Chondrocyte (in vitro differentiated cells): Measurements from ENCODE around the gene SNAP91. TPM values are rescaled to one million over a fixed set of nuclear protein-coding genes. Genes with fewer than 3 reads are reported as not detected.
"Not testable (repeated sequence)": the region's sequence is repeated elsewhere in the genome, so short reads cannot be mapped to it uniquely, and the experiment has no call there.

Source experiments
- DNase-seq: peaks from one replicate; pipeline ENCODE4 v3.0.0; 2021; ENCODE audit warnings: mixed read lengths, low spot score
- H3K27ac Mint-ChIP-seq: one replicate; pipeline ENCODE4 v1.8.0; 2021; ENCODE audit warnings: mild to moderate bottlenecking, moderate library complexity, mixed read lengths; ENCODE audit not compliant: unreplicated experiment
- H3K27me3 Mint-ChIP-seq: 2 replicates; pipeline ENCODE4 v1.8.0; 2021; ENCODE audit warnings: low read depth, mixed read lengths
- H3K36me3 Mint-ChIP-seq: 2 replicates; pipeline ENCODE4 v1.8.0; 2021; ENCODE audit warnings: low read depth, mixed read lengths
- H3K4me1 Mint-ChIP-seq: 2 replicates; pipeline ENCODE4 v1.8.0; 2021; ENCODE audit warnings: low read depth, mild to moderate bottlenecking, mixed read lengths
- H3K4me3 Mint-ChIP-seq: one replicate; pipeline ENCODE4 v1.8.0; 2021; ENCODE audit warnings: mild to moderate bottlenecking, moderate library complexity, mixed read lengths; ENCODE audit not compliant: unreplicated experiment
- H3K9me3 Mint-ChIP-seq: 2 replicates; pipeline ENCODE4 v1.8.0; 2021; ENCODE audit warnings: low read depth, mixed read lengths
- long read RNA-seq: library from polyadenylated mRNA; stranded (forward); transcript quantifications from one replicate; pipeline ENCODE4 v2.0.0, GENCODE V29; 2021
- total RNA-seq: library from RNA; stranded (reverse); gene quantifications from 3 replicates; pipeline ENCODE4 v1.2.1, GENCODE V29; 2021
- TF ChIP-seq, protein P1 (sequence below): fragments of 200-600 bp; sonication (generic); IDR thresholded peaks from 2 replicates; pipeline ENCODE4 v1.5.0; 2021; ENCODE audit warnings: antibody characterized with exemption, mild to moderate bottlenecking, moderate library complexity

Gene SNAP91, protein sequence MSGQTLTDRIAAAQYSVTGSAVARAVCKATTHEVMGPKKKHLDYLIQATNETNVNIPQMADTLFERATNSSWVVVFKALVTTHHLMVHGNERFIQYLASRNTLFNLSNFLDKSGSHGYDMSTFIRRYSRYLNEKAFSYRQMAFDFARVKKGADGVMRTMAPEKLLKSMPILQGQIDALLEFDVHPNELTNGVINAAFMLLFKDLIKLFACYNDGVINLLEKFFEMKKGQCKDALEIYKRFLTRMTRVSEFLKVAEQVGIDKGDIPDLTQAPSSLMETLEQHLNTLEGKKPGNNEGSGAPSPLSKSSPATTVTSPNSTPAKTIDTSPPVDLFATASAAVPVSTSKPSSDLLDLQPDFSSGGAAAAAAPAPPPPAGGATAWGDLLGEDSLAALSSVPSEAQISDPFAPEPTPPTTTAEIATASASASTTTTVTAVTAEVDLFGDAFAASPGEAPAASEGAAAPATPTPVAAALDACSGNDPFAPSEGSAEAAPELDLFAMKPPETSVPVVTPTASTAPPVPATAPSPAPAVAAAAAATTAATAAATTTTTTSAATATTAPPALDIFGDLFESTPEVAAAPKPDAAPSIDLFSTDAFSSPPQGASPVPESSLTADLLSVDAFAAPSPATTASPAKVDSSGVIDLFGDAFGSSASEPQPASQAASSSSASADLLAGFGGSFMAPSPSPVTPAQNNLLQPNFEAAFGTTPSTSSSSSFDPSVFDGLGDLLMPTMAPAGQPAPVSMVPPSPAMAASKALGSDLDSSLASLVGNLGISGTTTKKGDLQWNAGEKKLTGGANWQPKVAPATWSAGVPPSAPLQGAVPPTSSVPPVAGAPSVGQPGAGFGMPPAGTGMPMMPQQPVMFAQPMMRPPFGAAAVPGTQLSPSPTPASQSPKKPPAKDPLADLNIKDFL
- total RNA-seq = 0.15 to 0.23 TPM (median 0.20 TPM) in 3 replicates
- long read RNA-seq = 0 reads

DNA sequence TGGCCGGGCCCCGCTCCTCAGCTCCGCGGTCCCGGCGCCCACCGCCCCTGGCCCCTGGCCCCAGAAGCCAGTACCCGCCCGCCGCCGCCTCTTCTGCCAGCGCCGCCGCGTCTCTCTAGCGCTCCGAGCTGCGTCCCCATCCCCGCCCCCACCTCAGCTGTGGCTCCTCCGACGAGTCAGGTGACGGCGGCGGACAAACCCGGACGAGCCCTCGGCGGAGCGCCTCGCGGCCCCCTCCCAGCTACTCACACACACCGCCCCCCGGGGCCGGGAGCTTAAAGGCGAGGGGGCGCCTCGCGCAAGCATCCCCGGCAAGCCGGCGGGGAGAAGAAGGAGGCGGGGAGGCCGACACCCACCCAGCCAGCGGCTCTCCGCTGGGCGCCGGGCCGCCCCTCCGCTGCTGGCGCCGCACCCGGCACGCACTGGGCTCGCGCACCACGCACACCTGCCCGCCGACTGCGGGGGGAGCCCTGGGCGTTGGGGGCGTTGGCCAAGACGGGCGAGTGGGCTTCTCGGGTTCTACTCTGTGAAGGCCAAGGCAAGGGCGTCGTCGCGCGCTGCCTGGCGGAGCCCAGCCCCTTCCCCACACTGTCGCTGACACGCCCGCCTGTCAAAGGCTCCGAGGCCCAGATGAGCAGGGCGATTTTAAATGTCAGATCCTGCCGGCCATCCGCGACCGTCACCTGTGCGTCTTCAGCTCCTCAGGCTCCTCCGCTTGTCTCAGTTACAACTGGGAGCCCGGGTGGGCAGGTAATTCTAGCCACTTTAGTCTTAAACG is at the start of gene SNAP91:
Gene SNAP91, minus strand, starts transcription at position 132 of the 778 bp plus-strand sequence. CDS start 1,174 bp downstream, outside the sequence.
- no peak for DNase-seq
- peak within 1 kb of the TSS; percentile 76 for H3K4me3 Mint-ChIP-seq
- peaks cover 12% of the 10 kb centered on the region for H3K9me3 Mint-ChIP-seq
- TF ChIP-seq, protein P1, sequence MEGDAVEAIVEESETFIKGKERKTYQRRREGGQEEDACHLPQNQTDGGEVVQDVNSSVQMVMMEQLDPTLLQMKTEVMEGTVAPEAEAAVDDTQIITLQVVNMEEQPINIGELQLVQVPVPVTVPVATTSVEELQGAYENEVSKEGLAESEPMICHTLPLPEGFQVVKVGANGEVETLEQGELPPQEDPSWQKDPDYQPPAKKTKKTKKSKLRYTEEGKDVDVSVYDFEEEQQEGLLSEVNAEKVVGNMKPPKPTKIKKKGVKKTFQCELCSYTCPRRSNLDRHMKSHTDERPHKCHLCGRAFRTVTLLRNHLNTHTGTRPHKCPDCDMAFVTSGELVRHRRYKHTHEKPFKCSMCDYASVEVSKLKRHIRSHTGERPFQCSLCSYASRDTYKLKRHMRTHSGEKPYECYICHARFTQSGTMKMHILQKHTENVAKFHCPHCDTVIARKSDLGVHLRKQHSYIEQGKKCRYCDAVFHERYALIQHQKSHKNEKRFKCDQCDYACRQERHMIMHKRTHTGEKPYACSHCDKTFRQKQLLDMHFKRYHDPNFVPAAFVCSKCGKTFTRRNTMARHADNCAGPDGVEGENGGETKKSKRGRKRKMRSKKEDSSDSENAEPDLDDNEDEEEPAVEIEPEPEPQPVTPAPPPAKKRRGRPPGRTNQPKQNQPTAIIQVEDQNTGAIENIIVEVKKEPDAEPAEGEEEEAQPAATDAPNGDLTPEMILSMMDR = peak; percentile 2
- H3K27ac Mint-ChIP-seq = no peak within 1 kb of the TSS
- H3K36me3 Mint-ChIP-seq = peaks cover 6% of the 10 kb centered on the region
- peaks cover 50% of the 10 kb centered on the region for H3K27me3 Mint-ChIP-seq
- peaks cover 12% of the 10 kb centered on the region for H3K4me1 Mint-ChIP-seq

DNA sequence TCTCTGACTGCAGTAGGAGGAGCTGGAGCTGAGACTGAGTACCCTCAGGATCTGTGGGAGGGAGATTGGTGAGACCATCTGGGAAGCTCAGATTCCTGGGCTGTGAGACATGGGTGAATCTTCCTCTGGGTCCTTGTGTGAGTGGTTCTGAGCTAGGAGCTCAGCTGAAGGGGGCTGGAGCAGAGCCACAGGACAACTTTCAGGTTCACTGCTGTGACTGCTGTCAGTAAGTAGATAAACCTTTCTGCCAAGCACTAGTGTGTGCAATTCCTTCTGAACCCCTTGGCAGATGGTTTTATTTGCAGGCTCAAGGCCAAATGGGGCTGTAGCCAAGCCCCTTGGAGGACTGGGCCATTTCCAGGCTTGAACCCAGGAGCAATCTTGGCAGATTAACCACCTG is 49.6 kb upstream of the SNAP91 start:
- TF ChIP-seq, protein P1 = no peak
- H3K4me1 Mint-ChIP-seq = no peaks in the 10 kb centered on the region
- H3K36me3 Mint-ChIP-seq = peaks cover 2% of the 10 kb centered on the region
- DNase-seq = no peak
- H3K27me3 Mint-ChIP-seq = peaks cover 2% of the 10 kb centered on the region
- H3K4me3 Mint-ChIP-seq = no peak overlapping the region
- H3K9me3 Mint-ChIP-seq = peaks cover 30% of the 10 kb centered on the region
- no peak overlapping the region for H3K27ac Mint-ChIP-seq

DNA sequence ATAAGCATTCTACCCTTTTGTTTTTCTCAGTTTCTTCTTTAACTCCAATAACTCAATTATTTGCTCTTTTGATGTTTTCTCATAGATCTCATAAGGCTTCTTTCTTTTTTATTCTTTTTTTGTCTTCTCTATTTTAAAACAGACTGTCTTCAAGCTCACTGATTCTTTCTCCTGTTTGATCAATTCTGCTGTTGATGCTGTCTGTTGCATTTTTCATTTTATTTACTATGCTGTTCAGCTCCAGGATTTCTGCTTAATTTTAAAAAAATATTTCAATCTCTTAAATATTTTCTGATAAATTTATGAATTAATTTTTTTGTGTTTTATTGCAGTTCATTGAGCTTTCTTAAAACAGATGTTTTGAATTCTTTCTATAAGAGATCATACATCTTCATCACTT is 48.1 kb upstream of the SNAP91 start:
- Mint-ChIP-seq H3K9me3 (peaks cover 38% of the 10 kb centered on the region), H3K36me3 (peaks cover 2% of the 10 kb centered on the region), H3K4me3 (no peak overlapping the region), H3K4me1 (no peaks in the 10 kb centered on the region), H3K27ac (no peak overlapping the region), H3K27me3 (peaks cover 2% of the 10 kb centered on the region)
- DNase-seq = no peak
- TF ChIP-seq, protein P1 = no peak

DNA sequence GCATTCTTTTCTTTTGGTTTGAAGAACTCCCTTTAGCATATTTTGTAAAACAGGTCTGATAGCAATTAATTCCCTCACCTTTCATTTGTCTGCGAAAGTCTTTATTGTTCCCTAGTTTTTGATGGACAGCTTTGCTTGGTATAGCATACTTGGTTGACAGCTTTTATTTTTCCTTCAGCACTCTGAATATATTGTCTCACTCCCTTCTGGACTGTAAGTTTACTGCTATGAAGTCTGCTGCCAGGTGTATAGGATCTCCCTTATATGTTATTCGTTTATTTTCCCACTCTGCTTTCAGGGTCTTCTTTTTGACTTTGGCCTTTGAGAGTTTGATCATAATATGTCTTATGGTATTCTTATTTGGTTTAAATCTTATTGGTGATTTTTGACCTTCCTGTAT is 47.7 kb upstream of the SNAP91 start:
- no peak for DNase-seq
- Mint-ChIP-seq H3K4me3 (no peak overlapping the region), H3K27me3 (peaks cover 2% of the 10 kb centered on the region), H3K4me1 (no peaks in the 10 kb centered on the region), H3K36me3 (peaks cover 2% of the 10 kb centered on the region), H3K27ac (no peak overlapping the region), H3K9me3 (peaks cover 38% of the 10 kb centered on the region)
- TF ChIP-seq, protein P1 = no peak

DNA sequence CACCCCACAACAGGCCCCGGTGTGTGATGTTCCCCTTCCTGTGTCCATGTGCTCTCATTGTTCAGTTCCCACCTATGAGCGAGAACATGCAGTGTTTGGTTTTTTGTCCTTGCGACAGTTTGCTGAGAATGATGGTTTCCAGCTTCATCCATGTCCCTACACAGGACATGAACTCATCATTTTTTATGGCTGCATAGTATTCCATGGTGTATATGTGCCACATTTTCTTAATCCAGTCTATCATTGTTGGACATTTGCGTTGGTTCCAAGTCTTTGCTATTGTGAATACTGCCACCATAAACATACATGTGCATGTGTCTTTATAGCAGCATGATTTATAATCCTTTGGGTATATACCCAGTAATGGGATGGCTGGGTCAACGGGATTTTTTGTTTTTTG is 43.5 kb upstream of the SNAP91 start:
- not testable (repeated sequence) for H3K4me1 Mint-ChIP-seq, H3K4me3 Mint-ChIP-seq, H3K27ac Mint-ChIP-seq, H3K27me3 Mint-ChIP-seq, DNase-seq, H3K36me3 Mint-ChIP-seq
- H3K9me3 Mint-ChIP-seq = peaks cover 38% of the 10 kb centered on the region
